PFSK-1 (cell line): ENCODE results near the gene HEYL.

Experiments used
- FOXP2 ChIP-seq: optimal IDR thresholded peaks from 2 replicates; pipeline ENCODE3; 2011; ENCODE audit warnings: borderline replicate concordance, control low read depth, inconsistent platforms; ENCODE audit not compliant: insufficient read depth; ENCODE audit errors: extremely low read length, extremely low read depth
- POLR2AphosphoS5 ChIP-seq: IDR thresholded peaks from 2 replicates; pipeline ENCODE4 v1.6.1; 2012; ENCODE audit warnings: low read depth, mild to moderate bottlenecking, control low read depth, low read length, moderate library complexity
- SIN3A ChIP-seq: IDR thresholded peaks from 2 replicates; pipeline ENCODE4 v1.6.1; 2012; ENCODE audit warnings: mild to moderate bottlenecking, low read length, moderate library complexity, borderline replicate concordance; ENCODE audit not compliant: insufficient read depth
- TAF1 ChIP-seq: IDR thresholded peaks from 2 replicates; pipeline ENCODE4 v1.6.1; 2012; ENCODE audit warnings: low read length, control low read depth, borderline replicate concordance; ENCODE audit not compliant: insufficient read depth
- TF ChIP-seq, protein P1 (sequence below), 2 experiments: IDR thresholded peaks; 2 replicates each; pipeline versions ENCODE4 v1.6.1 to v1.8.0; 2011 to 2012; ENCODE audit warnings: low read depth in 2 of 2, low read length in 2 of 2, control low read depth in 1 of 2, inconsistent platforms in 1 of 2, mild to moderate bottlenecking in 1 of 2, moderate library complexity in 1 of 2; ENCODE audit not compliant: insufficient read depth in 1 of 2

The HEYL gene

GRCh38 chr1:39659110-39659509 lies 19.7 kb upstream of the HEYL start:
- no peak for TF ChIP-seq TAF1
- no peak for TF ChIP-seq SIN3A
- no peak for TF ChIP-seq POLR2AphosphoS5
- no peak for TF ChIP-seq FOXP2
- TF ChIP-seq, protein P1, sequence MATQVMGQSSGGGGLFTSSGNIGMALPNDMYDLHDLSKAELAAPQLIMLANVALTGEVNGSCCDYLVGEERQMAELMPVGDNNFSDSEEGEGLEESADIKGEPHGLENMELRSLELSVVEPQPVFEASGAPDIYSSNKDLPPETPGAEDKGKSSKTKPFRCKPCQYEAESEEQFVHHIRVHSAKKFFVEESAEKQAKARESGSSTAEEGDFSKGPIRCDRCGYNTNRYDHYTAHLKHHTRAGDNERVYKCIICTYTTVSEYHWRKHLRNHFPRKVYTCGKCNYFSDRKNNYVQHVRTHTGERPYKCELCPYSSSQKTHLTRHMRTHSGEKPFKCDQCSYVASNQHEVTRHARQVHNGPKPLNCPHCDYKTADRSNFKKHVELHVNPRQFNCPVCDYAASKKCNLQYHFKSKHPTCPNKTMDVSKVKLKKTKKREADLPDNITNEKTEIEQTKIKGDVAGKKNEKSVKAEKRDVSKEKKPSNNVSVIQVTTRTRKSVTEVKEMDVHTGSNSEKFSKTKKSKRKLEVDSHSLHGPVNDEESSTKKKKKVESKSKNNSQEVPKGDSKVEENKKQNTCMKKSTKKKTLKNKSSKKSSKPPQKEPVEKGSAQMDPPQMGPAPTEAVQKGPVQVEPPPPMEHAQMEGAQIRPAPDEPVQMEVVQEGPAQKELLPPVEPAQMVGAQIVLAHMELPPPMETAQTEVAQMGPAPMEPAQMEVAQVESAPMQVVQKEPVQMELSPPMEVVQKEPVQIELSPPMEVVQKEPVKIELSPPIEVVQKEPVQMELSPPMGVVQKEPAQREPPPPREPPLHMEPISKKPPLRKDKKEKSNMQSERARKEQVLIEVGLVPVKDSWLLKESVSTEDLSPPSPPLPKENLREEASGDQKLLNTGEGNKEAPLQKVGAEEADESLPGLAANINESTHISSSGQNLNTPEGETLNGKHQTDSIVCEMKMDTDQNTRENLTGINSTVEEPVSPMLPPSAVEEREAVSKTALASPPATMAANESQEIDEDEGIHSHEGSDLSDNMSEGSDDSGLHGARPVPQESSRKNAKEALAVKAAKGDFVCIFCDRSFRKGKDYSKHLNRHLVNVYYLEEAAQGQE (IDR thresholded peaks at IDR 0.05; ENCODE audit: insufficient read depth in 1 of 2, low read depth in 2 of 2, low read length in 2 of 2): no peak

DNA sequence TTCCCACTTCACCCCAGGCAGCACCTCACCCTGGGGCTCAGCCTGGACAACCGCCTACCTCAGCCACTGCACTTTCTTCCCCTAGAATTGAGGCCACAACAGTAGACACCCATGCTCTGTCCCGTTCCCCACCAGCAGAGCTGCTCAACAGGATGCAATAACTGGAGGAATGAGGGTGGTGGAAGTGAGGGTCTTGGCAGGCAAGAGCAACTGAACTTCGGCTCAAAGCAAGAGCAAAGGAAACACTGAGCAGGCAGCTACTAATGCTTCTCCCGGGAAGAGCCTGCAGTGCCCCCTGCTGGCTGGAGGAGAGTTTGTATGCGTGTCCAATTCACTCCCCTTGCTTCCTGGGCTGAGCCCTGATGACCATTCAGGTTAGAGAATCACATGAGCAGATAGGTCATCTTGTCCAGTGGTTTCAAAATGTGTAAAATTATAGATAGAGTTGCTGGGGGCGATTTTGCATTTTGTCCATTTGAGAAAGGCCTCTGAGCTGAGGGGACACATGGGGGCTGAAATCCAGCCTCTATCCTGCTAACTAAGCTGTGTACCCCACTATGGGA lies 18.6 kb upstream of the HEYL start:
- no peak for TF ChIP-seq TAF1
- TF ChIP-seq POLR2AphosphoS5: peak; percentile 44; the same call in 1 of the 2 replicates
- TF ChIP-seq, protein P1 (IDR thresholded peaks at IDR 0.05; ENCODE audit: insufficient read depth in 1 of 2, low read depth in 2 of 2, low read length in 2 of 2): no peak
- TF ChIP-seq SIN3A: no peak
- TF ChIP-seq FOXP2: no peak

- TF ChIP-seq, protein P1 (IDR thresholded peaks at IDR 0.05; ENCODE audit: insufficient read depth in 1 of 2, low read depth in 2 of 2, low read length in 2 of 2): no peak
- TF ChIP-seq SIN3A: no peak
- TF ChIP-seq POLR2AphosphoS5: no peak
- no peak for TF ChIP-seq FOXP2
- no peak for TF ChIP-seq TAF1
Observed at GRCh38 chr1:39657402-39657801, 18.0 kb upstream of the HEYL start.

GRCh38 chr1:39656391-39656790 lies 16.9 kb upstream of the HEYL start:
- TF ChIP-seq TAF1: no peak
- no peak for TF ChIP-seq FOXP2
- TF ChIP-seq, protein P1 (IDR thresholded peaks at IDR 0.05; ENCODE audit: insufficient read depth in 1 of 2, low read depth in 2 of 2, low read length in 2 of 2): no peak
- no peak for TF ChIP-seq POLR2AphosphoS5
- no peak for TF ChIP-seq SIN3A

GRCh38 chr1:39655578-39656268 lies 16.3 kb upstream of the HEYL start:
- TF ChIP-seq FOXP2 (no peak), SIN3A (no peak), POLR2AphosphoS5 (no peak), TAF1 (no peak)
- TF ChIP-seq, protein P1 (IDR thresholded peaks at IDR 0.05; ENCODE audit: insufficient read depth in 1 of 2, low read depth in 2 of 2, low read length in 2 of 2): no peak
